NCI-H2107 treated with DMSO at 0.1 percent for 48 hours (cell line): ENCODE measurements around the gene WDR5.

Source experiments
- DNase-seq: peaks from one replicate; lab custom pipeline; 2025; ENCODE audit not compliant: unreplicated experiment; lab: John Stamatoyannopoulos, UW

The WDR5 gene

GRCh38 chr9:134157378-134157885, 21.6 kb downstream of the WDR5 start:
- DNase-seq, result no peak

DNA sequence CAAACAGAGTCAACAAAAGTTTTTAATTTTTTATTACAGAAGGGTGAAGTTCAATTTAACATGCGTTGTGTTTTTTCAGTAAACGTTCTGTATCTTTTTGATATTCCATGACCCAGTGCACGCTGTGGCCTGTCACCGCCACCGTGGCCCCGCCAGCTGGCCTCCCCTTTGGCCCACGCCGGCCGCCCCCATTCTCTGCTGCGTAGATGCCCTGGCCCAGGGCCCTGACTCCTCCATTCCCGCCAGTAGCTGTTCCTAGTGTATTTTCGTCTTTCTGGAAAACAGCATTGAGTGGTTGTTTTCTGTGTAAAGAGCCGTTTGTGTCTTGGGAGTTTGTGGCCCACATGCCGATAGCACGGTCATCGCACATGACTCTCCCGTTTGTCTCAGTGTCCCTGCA, 22.4 kb downstream of the WDR5 start:
- no peak for DNase-seq

DNA sequence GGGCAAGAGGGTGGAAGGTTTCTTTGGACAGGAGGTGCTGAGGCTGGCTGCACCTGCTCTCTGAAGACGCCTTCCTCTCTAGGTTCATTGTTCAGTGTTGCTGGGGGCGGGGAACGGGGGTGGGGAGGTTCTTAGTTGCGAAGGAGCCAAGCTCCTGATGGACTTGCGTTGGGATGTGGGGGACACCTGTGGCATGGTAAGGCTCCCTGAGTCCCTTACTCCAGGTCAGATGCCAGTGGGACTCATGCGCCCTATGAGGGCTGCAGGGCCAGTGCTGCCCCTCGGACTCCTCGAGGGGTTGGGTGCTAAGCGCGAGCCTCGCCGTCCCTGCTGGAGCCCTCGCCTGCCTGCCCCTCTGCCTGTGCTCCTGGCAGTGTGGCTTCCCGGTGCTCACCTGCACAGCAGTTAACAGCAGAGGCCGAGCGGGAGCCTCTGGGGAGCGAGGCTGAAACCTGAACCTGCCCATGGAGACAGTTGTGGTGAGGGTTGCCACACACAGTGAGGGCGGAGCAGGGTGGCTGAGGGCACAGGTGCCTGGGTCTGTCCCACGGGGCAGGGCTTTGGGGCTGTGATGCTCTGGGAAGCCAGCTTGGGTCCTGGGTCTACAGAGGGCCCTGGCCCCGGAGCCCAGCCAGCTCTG, 23.0 kb downstream of the WDR5 start:
- peak; percentile 93 for DNase-seq

DNA sequence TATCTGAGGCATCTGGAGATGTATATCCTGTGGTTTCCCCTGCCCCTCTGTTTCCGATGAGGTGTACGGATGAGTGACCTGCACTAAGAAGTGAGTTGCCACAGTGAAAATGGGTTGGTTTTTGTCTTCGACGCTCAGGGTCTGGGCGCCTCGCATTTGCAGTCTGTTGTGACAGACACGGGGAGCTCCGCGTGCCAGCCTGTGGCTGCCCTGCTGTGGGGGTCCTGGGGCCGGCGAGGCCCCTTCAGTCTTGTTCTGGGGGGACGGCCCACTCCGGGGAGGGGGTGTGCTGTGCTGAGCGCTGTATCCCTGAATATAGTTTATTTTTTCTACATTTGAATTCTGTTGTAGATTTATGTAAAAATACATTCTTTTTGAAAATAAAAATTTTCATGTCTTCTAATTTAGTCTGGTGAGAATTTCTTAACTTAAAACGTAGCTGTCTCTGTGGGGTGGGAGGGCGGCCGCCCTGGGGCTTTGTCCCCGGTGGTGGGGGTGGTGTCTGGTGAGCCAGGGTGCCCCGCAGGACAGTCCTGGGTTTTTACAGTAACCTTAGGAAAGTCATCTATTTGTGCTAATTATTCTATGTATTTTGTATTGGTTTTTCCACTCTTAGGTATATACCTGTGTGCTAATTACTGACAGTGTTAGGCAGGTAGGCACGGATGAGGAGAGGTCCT, 23.8 kb downstream of the WDR5 start:
- DNase-seq, result no peak

GRCh38 chr9:134161647-134162046, 25.8 kb downstream of the WDR5 start:
- no peak for DNase-seq

- DNase-seq, result no peak
Measured at GRCh38 chr9:134162212-134162775, 26.4 kb downstream of the WDR5 start.

- no peak for DNase-seq
Measured at GRCh38 chr9:134162926-134163370, 27.1 kb downstream of the WDR5 start.

- DNase-seq, result no peak
Measured at GRCh38 chr9:134163371-134164196, 27.7 kb downstream of the WDR5 start.

DNA sequence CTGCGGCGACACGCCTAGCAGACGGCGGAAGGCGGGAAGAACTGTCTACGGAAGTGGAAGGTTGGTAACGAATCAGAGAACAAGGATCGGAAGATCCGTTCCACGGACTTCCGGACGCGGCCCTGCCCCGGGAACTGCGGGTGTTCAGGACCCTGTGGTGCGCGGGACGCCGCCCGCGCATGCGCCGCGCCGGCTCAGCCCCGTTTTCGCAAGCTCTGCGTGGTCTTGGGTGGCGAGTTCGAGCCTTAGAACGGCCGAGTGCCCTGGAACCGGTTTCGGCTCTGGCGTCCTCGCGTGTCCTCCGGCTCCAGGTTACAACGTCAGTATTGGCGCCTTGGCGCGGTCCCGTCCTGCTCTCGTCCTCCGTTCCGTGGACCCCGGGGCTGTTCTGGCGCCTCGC, 29.0 kb downstream of the WDR5 start:
- no peak for DNase-seq

DNA sequence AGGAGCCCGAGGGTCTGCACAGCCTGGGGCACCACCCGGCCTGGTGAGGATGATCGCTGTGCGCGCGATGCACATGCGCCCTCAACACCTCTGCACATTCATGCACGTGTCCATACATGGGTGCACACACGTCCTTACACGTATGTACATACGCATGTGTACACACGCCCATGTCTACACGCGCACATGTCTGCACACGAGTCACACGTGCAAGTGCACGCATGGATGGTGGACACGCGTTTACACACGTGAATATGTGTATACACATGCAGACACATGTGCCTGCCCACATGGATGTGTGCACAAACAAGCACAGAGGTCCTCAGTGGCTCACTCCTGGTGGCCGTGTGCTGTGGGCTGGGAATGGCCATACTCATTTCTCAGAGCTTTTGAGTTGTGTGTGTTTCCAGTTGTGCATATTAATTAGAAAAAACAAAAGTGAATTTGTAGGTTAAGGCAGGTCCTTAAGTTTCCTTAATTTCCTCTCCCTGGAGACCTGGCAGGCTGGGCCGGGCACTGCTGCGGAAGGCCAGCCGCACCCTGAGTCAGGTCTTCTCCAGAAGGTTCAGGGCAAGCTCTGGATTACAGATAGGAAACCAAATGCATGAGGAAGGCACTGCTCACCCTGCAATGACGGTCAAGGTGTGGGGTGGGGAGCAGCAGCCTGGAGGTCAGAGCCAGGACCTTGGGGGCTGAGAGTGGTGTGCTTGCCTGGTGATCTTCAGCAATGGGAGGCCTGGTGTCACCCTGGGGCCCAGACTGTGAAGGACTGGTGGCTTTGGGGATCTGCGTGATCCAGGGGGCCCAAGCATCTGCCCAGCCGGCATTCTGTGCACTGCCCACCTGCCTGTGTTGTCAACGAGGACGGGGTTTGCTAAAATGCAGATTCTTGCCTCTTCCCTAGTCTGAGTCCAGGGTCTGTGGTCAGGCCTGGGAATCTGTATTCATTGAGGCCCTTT, 29.8 kb downstream of the WDR5 start:
- DNase-seq, result no peak

GRCh38 chr9:134166374-134166773, 30.5 kb downstream of the WDR5 start:
- no peak for DNase-seq

DNA sequence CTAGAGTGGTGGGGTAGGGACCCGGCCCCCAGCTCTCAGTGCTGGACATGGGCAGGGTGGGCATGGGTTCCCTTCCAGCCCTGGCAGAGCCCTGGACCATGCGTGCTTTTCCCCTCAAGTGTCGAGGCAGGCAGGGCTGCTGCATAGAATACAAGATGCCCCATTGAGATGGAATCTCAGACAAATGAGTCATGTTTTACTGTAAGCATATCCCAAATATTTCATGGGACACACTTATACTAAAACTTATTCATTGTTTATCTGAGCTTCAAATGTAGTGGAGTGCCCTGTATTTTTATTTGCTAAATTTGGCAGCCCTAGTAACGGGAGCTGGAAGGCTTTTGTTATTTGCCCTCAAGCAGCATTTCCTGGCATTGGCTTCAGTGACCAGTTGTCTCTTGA, 31.6 kb downstream of the WDR5 start:
- no peak for DNase-seq

GRCh38 chr9:134168757-134169550, 33.1 kb downstream of the WDR5 start:
- no peak for DNase-seq

DNA sequence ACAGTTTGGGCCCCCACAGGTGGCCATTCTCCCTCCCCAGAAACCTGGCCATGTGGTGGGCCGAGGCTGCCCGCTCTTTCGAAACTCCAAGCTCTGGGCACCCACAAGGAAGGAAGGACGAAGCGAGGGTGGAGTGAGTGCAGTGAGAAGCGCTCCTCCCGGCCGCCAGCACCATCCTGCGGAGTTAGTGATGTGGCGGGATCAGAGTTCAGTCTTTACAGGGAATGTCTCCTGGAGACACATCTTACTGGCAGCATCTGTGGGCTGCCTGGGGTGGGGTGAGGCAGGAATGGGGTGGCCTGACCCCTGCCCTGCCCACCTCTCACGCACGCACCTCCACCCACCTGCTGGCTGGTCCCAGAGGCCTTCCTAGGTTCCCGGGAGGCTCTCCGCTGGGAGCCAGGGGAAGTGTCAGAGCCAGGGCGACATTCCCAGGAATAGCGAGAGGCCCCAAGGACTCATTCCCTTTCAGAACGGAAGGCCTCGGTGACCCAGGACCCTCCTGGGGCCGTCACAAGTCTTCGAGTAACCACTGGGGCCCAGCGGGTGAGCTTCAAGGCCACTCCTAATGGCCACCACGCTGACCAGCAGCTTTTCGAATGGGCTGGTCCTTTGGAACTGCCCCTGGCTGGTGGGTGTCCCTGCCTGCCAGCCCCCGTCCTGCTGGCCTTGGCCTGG, 34.0 kb downstream of the WDR5 start:
- DNase-seq, result no peak

DNA sequence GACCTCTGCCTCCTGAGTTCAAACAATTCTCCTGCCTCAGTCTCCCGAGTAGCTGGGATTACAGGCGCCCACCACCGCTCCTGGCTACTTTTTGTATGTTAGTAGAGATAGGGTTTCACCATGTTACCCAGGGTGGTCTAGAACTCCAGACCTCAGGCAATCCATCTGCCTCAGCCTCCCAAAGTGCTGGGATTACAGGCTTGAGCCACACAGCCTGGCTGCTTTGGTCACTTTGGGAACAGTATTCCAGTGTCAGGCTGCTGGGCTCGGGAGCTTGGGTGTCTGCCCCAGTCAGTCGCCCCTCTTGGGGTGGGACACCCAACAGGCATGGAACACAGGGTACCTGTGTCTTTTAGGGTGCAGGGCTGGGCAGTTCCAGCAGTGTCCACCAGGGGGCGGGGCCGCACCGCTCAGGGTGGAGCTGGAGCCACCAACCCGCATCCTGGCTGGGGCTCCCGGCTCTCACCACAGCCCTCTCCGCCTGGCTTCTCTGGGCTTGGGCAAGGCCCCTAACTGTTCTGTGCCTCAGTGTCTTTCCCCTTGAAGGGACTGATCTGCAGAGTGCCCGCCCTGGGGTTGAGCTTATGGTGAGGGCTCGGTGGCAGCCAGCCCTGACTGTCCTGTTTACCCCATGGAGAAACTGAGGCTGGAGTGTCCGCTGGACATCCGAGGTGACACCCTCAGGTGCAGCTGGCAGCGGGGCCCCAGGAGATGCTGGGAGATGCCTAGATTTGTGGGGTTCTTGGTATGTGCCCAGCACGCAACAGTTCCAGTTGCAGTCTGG, 34.8 kb downstream of the WDR5 start:
- no peak for DNase-seq

GRCh38 chr9:134171316-134172197, 35.7 kb downstream of the WDR5 start:
- no peak for DNase-seq
